ENCODE results near the gene PSMD11. TPM values are rescaled to one million over a fixed set of nuclear protein-coding genes. Genes with fewer than 3 reads are reported as not detected.
"Not testable (repeated sequence)": the region's sequence is repeated elsewhere in the genome, so short reads cannot be mapped to it uniquely, and the experiment has no call there.

PSMD11 gene
- total RNA-seq, 4 donors from 2014 or later: 44.2 to 77.0 (median 54.2) TPM

- intact Hi-C loops (cut with DNase I; ENCODE audit: low total_unique reads): no loop called here
- DNase-seq (ENCODE audit: low spot score in 2 of 2): no peak
- H3K4me3 ChIP-seq (ENCODE audit: low read depth, poor library complexity, severe bottlenecking): no peak overlapping the region
- 83 to 85% methylated on average over 2 of the region's 2 CpGs for WGBS, 2 donors
- TF ChIP-seq POLR2A (IDR thresholded peaks at IDR 0.05) (no peak), CTCF (IDR thresholded peaks at IDR 0.05) (no peak)
Measured at GRCh38 chr17:32446949-32447348, 2.6 kb downstream of the PSMD11 start.

- 93 to 94% methylated on average over 5 of the region's 5 CpGs for WGBS, 2 donors
- intact Hi-C loops (cut with DNase I; ENCODE audit: low total_unique reads): no loop called here
- no peak for DNase-seq (ENCODE audit: low spot score in 2 of 2)
Measured at GRCh38 chr17:32449963-32450362, 5.7 kb downstream of the PSMD11 start.

GRCh38 chr17:32450379-32450778 is 6.1 kb downstream of the PSMD11 start:
- DNase-seq (ENCODE audit: low spot score in 2 of 2); H3K4me3 ChIP-seq (ENCODE audit: low read depth, poor library complexity, severe bottlenecking); intact Hi-C loops (cut with DNase I; ENCODE audit: low total_unique reads): not testable (repeated sequence)
- 94 to 97% methylated on average over 6 of the region's 6 CpGs for WGBS, 2 donors

More at GRCh38 chr17:32449963-32450362, 5.7 kb downstream of the PSMD11 start:
- TF ChIP-seq POLR2A (IDR thresholded peaks at IDR 0.05) (no peak), CTCF (IDR thresholded peaks at IDR 0.05) (no peak)
- no peak overlapping the region for H3K4me3 ChIP-seq (ENCODE audit: low read depth, poor library complexity, severe bottlenecking)

GRCh38 chr17:32451879-32452278 is 7.6 kb downstream of the PSMD11 start:
- TF ChIP-seq CTCF (IDR thresholded peaks at IDR 0.05) (no peak), POLR2A (IDR thresholded peaks at IDR 0.05) (no peak)
- intact Hi-C loops (cut with DNase I; ENCODE audit: low total_unique reads): no loop called here
- no peak overlapping the region for H3K4me3 ChIP-seq (ENCODE audit: low read depth, poor library complexity, severe bottlenecking)
- WGBS, 2 donors: 56 to 97% methylated on average over 2 of the region's 2 CpGs
- no peak for DNase-seq (ENCODE audit: low spot score in 2 of 2)

GRCh38 chr17:32452281-32452680 is 8.0 kb downstream of the PSMD11 start:
- no peak for TF ChIP-seq POLR2A (IDR thresholded peaks at IDR 0.05)
- TF ChIP-seq CTCF (IDR thresholded peaks at IDR 0.05): no peak
- no peak overlapping the region for H3K4me3 ChIP-seq (ENCODE audit: low read depth, poor library complexity, severe bottlenecking)
- no peak for DNase-seq (ENCODE audit: low spot score in 2 of 2)
- intact Hi-C loops (cut with DNase I; ENCODE audit: low total_unique reads): no loop called here
- WGBS, 2 donors: 76 to 80% methylated on average over 1 of the region's 1 CpG

GRCh38 chr17:32453370-32453769 is 9.1 kb downstream of the PSMD11 start:
- TF ChIP-seq CTCF (IDR thresholded peaks at IDR 0.05) (no peak), POLR2A (IDR thresholded peaks at IDR 0.05) (no peak)
- intact Hi-C loops (cut with DNase I; ENCODE audit: low total_unique reads): no loop called here
- H3K4me3 ChIP-seq (ENCODE audit: low read depth, poor library complexity, severe bottlenecking): no peak overlapping the region
- no peak for DNase-seq (ENCODE audit: low spot score in 2 of 2)
- 94 to 95% methylated on average over 2 of the region's 2 CpGs for WGBS, 2 donors

All from lower leg skin (tissue), 4 donors.